Stimulated activated CD4-positive, alpha-beta T cell treated with anti-CD3 and anti-CD28 coated beads, Interleukin-2, amount 100 ng/mL, for 24 hours (primary cell): ENCODE measurements around the gene ACVR2A.

Experiments
- DNase-seq, 2 donors: peaks; one replicate each; pipeline ENCODE4 v3.0.0-alpha.2; 2020

ACVR2A gene

DNA sequence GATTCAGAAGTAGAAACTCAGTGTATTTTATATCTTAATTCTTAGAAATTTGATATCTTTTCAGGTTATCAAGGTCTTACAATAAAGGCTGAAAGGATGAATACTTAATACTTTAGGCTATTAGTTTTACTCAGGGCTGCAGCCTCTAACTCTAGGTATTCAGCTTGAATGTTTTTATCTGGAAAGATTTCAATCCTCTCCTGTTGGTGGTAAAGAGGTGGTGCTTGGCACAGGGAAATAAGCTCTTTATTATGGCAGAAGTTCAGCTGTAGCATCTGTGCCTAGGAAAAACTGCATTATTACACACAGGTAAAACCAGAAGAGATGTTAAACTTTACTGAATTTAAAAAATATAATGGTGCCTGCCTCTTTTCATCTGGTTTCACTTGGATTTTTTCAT is 11.1 kb downstream of the ACVR2A start:
- no peak for DNase-seq

DNA sequence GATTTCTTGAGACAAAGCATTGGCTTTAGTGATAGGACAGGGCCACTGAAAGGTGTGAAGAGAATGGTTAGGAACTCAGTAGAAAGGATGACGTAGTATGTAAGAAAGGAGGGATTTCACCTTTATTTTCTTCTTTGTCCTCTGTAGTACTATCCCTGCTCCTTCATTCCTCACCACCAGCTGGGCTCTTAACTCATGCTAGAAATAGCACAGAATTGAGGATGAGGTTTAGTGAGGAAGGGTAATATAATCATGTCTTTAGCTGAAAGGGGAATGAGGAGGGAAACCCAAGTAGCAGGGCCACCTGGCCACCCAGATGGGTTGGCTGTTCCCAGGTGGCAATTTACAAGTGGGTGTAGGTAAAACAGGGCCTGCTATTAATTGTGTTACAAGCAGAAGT is 15.2 kb downstream of the ACVR2A start:
- DNase-seq: no peak

DNA sequence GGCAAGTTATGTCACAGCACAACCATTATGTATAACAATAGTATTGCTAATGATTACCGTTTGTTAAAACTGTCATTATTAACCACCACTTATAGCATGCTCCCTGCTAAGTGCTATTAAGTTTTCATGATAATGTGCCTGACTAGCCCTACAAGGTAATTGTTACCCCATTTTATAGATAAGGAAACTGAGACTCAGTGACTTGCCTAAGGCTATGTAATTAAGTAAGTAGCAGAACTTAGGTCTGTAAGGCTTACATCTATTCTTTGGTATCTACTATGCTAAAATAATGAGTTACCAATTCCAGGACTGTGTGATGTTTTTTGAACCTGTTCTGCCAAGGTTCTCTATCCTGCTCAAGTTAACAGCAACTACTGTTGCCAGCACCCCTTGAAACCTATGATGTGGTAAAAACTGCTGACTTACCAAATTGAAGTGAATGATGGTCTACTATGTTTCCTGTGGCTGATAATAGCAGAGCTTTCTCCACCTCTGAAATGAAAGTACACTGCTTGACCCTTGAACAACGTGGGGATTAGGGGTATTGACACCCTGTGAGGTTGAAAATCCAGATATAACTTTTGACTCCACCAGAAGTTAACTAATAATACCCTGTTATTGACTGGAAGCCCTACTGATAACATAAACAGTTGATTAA is 18.2 kb downstream of the ACVR2A start:
- no peak for DNase-seq

DNA sequence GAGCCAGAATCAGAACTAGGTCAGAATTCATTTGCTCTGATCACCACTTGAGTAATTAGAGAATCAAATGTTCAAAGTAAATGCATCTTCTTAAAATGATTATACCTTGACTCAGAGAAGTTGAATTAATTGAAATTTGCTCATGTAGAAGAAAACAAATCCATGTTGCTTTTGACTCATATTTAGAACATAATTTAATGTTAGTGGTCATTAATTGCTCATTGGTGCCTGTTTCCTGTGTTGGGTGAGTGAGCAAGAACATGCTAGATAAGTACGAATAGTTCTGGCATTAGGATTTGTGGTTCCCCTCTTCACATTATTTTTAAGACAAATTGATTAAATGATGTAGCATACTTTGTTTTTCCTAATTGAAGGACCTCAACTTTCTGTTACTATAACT is 19.0 kb downstream of the ACVR2A start:
- no peak for DNase-seq

DNA sequence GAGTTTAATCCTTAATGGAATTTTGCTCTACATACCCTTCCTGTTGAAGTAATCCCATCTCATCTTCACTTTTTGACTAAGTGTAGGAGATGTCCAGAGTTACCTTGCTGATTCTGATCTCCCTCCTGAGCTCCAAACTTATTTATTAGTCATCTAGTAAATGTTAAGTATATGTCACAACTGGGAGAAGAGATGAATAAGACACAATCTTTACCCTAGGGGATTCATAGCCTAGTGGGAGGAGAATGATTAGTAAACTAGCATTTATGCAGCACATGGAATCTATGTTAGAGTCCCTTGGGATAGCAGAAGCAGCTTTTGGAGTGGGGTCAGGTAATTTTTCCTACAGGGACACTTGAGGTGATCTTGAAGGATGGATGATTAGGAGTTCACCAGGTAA is 20.7 kb downstream of the ACVR2A start:
- DNase-seq: no peak

DNA sequence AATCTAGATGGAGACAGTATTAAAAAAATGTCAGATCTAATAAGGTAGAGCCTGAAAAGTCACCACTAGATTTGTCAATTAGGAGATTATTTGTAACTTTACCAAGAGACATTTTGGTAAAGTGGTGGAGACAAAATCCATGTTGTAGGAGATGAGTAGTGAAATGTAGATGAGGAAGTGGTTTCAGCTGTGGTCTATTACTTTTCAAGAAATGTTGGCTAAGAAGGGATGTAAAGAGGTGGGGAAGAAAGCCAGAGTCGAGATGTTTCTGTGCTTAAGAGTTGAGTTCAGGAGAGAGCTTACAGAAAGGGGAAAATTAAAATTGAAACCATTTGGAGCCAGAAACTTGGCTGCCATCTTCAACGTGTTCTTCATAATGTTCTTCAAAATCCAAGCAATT is 22.2 kb downstream of the ACVR2A start:
- DNase-seq: no peak

DNA sequence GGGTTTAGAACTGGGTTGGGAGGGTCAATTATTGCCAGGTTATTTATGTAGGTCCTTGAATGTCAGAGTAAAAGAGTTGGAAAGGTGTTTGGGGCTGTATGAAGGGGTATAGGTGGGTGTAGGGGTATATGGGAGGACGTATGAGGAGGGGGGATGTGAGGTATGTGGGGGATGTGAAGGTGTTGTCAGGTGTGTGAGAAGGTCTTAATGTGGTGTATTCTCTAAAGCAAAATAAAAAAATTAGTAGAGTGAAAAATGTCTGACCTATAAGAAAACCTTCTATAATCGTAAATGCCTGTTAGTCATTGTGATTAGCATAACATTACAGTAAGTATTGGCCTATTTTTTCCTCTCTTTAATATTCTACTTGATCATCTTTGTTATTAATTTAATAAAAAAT is 25.1 kb downstream of the ACVR2A start:
- no peak for DNase-seq

DNA sequence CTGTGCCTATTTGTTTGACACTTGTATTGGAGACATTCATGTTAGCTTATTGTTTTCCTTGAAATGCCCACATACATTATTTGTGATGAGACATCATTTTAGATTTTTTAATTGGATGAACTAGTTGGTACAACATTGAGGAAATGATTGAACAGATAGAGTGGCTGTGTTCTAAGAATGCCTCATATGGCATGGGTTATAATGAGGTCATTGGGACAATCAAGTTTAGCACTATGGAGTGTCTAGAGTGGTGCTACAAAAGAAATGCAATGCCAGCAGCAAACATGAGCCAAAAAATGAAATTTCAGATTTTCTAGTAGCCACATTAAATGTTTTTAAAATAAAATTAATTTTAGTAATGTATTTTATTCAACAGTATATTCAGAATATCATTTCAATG is 28.1 kb downstream of the ACVR2A start:
- DNase-seq: no peak

DNA sequence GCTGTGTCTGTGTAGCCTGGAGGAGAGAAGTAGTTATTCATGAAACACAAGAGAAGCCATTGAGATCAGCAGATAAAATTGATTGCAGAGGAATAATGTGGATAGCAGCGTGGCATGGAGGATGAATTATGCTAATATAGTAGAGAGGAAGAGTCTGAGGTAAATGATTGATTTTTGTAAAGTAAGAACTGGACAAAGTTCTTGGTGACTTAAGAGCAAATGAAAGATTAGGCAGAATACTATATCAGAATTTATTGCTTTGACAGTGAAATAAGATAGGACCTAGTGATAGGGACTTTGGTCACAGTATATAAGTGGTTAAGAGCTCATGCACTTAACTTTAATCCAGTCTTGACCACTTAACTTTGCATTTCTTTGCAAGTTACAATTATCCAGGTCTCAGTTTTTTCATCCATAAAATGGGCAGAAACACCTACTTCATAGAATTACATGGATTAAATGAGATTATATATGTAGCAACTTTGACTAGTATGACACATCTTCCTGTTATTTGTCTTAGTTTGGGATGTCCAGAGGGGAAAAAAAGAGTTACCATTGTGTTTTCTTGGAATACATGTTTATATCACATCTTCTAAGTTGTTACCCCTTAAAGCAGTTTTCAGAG is 29.1 kb downstream of the ACVR2A start:
- DNase-seq: no peak

DNA sequence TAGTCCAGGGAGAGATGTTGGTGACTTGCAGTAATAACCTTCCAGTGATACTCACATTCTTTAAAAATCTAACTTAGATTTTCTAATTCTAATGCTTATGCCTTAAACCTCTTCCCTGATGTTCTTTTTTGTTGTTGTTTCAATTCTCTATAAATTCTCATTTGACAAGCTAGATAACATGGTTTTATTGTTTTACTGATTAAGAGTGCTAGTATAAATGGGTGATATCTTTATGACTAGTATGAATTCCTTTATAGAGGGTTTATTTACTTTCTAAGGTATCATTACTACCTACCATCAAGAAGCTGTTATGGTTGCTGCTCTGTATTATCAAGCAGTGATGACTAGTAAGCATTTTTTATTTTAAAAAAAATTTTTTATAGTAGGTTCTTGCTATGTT is 35.0 kb downstream of the ACVR2A start:
- DNase-seq: no peak

DNA sequence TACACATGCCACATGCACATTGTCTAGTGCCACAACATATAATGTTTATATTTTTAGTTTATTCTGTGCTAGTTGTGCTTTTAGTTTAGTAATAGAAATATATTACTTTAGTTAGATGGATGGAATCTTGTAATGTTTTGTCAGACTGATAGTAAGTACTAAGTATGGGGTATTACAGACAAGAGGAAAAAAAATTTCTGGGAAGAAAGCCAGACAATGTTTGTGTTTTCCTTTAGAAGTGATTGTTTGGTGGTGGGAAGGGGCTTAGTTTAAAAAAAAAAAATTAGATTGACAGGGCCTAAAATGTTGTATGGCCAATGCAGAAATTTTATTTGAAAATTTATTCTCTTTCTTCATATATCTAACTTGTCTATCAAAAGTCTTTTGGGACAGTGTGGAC is 37.8 kb downstream of the ACVR2A start:
- DNase-seq: no peak

DNA sequence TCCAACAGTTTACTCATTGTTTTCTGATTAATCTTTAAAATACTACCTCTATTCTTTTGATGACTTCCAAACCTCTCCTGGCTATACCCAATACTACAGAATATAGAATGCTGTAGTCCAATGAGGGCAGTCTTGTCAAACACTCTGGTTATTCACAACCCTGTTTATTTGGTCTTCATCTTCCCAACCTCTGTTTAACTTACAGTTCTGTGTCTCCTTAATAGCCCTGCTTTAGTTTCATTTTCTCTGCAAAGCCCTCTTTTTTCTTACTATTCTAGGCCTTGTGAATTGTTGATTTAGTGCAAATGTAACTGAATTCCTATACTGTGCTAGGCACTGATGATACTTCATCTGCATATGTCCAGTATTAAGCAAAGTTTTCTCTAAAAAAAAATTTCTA is 40.0 kb downstream of the ACVR2A start:
- DNase-seq: no peak

DNA sequence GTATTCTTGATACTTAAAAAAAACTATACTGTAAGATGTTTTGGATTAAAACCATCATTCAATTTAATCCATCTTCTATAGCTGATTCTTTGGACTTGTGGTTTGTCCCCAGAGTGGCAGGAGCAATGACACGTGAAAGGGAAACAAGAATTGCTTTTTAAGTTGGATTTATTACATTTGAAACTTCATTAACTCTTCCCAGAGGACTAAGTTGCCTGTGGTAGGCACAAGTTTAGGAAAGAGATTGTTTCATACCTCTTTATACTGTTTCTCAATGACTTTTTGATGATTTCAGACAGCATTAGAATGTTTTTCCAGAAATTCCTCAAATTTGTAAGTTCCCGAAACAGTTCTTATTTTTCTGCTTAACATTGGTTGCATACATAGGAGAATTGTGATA is 41.3 kb downstream of the ACVR2A start:
- DNase-seq: no peak

DNA sequence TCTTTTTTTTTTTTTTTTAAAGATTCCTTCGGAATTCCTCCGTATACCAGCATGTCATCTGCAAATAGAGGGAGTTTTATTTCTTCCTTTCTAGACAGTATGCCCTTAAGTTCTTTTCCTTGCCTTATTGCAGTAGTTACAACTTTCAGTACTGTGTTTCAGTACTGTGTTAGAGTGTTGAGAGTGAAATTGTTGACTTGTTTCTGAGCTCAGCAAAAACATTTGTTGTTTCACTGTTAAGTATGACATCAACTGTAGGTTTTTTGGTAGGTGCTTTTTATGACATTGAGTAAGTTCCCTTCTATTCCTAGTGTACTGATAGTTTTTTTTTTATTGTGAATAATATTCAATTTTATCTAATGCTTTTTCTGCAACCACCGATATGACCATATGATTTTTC is 43.9 kb downstream of the ACVR2A start:
- no peak for DNase-seq

DNA sequence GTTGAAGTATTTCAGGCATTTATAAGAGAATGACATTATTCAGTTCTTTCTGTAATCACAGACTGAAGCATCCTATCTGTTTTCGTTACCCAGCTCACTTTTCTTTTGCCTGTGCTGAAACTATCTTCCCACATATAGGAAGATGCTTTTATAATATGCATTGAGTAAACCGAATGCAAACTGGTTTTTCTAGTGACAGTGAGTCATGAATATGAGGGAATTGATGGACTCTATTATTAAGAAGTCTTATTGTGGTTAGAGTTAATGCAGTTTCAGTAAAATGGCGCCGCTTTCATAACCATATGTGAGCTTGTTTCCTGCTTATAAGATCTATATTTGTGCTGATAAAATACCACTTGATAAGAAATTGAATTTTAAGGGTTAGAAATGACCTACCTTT is 59.2 kb downstream of the ACVR2A start:
- DNase-seq: no peak

DNA sequence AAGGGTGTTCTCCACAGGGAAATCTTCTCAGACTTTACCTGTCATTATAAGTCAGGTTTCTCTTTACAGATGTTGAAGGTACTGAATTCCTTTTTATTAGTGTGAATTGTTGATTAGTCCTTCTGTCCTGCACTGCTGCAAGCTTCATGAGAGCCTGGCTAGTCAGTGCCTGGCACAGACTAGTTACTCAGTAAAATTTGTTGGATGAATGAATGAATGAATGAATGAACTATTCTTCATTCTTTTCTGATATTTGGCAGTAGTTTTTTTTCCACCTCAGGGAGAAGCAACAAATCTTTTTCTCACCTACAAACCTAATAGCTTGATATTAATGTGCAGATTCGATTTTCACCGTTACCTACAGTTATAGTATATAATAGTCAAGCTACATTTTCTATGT is 64.3 kb downstream of the ACVR2A start:
- DNase-seq: no peak

DNA sequence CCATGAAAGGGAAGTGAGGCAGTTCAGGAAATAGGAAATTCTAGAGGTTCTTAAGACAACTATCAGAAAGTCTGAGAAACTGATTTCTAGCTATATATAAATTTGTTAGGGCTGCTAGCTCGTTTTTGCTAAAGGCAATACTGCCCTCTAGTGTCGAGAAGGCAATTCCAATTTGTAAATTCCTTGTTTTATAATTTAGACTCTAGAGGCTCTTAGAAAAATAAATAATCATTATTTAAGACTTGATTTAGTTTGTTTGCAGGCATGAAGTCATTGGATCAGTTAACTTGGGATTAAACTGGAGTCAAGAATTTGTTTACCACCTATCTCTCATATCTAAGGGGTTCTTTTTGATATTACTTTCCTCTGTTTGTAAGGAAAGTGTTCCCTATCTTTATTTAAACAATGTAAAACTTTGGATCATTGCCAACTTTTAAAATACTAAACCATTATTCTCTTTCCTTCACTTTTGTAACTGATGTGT is 66.2 kb downstream of the ACVR2A start:
- peak; percentile 2 to 31 for DNase-seq

DNA sequence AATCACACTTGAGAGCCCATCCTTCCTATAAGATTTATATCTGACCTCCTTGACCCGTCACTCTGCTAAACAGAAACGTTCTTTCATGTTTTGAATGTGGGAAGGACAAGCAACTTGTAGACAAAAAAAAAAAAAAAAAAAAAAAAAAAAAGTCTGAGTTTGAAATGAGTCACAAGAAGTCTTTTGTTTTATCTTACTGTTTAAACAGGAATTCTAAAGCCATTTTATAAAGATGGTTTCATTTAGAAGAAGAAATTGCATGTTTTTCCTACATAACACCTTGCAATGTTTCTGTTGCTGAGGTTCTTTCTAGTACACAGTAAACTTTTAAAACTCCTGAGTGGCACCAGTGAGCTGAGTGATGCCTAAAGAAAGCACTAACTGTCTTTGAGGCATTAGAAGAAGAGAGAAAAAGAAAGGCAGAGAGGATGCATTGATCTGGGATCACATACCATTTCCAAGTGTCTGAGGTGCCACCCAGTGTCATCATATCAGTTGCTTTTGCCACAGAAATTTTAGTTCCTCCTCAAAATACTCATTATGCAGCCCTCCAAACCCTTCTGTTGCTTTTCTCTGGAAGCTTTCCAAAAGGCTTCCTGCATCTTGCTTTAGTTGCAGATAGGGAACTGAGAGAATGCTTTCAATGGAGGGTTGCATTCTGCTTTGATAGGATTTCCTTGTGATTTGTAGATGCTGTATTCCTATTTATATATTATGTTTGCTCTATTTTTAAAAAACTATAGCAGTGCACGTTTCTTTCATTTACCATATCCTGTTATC is 69.1 kb downstream of the ACVR2A start:
- no peak for DNase-seq

DNA sequence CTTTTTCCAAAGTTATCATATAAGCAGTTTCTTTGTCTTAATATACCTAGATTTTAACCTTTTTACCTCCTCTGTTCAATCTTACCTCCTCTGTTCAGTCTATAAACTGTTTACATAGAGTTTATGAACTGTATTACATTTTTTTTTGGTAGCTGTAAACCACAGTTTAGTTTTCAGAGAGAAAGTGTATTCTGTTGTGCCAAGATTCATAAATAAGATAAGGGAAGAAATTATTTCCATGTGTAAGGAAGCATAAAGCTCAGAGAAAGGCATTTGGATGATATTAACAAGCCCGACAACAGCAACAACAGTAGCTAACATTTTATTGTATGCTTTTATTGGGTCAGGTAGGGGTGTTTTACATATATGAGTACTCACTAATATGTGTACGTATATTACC is 71.2 kb downstream of the ACVR2A start:
- no peak for DNase-seq

DNA sequence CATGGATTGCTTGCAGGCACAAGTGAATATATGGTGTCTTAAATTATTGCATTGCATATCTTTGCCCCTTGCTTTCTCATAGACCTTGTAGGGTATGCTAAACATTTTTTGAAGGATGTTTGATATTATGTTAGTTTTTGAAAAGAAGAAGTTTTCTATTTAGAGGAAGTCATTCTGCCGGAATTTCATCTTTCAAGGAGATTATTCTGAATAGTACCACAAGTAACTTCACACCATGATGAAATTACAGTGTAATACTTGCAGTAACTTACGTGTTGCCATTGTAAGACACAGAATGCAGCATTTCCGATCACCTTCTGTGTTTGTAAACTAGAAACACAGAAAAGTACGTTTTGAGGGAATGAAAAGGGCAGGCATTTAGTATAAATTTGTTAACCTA is 71.9 kb downstream of the ACVR2A start:
- no peak for DNase-seq

DNA sequence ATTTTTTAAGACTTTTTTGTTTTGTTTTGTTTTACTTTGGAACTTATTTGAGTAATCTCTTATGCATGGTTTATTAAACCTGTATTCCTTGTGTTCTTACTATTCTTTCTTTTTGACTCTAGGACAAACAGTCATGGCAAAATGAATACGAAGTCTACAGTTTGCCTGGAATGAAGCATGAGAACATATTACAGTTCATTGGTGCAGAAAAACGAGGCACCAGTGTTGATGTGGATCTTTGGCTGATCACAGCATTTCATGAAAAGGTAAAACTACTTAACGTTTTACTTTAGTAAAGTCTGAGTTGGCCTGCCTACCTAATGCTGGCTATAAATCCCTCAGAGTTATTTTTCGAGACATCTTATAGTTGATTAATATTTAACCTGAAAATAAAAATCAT is 72.3 kb downstream of the ACVR2A start:
- DNase-seq: no peak

DNA sequence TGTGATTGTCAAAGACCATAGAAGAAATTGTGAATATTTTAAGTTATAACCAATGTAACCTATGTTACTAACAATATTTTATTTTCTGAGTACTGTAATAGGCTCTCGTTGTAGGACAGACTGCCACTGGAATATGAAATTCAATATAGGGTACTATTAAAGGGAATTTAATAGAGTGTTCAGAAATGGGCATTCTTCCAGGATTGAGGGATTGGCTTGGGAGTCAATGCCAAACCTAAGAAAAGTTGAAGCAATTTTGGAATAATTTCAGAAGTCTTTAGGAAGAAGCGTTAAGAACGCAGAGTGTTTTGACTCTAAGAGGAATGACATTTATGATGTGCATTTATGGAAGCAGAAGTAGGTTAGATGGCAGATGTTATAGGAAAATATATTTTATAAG is 79.0 kb downstream of the ACVR2A start:
- DNase-seq: no peak

DNA sequence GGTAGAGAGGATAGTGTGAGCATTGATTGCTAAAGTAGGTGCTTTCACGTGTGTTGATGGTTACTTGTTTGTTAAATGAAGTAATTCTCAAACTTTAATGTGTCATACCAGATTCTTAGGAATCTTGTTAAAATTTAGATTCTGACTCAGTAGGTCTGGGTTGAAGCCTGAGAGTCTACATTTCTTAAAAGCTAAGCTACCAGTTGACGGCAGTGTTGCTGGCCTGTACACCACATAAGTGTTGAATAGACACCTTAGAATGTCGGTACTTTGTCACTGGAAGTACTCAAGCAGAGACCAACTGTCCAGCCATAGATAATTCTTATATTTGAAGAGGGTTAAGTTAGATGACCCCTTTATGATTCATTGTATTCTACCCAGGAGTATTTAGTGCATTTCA is 79.8 kb downstream of the ACVR2A start:
- DNase-seq: no peak

DNA sequence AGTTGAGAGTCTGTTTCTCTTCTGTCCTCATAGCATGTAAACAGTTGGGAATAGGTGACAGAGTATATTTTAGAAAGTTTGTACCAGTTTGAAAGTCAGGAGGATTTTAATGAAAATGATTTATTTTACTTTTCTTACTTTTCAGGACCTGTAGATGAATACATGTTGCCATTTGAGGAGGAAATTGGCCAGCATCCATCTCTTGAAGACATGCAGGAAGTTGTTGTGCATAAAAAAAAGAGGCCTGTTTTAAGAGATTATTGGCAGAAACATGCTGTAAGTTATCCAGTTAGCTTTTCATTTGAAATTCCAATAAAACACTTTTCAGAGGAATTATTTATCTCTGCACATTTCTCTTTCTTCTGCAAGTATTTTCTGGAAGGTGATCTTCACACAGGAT is 81.1 kb downstream of the ACVR2A start:
- no peak for DNase-seq
